ENCODE measurements around the gene ZNRF3.

GRCh38 chr22:29096736-29097669, 213.6 kb downstream of the ZNRF3 start:
- TF ChIP-seq, protein P1, sequence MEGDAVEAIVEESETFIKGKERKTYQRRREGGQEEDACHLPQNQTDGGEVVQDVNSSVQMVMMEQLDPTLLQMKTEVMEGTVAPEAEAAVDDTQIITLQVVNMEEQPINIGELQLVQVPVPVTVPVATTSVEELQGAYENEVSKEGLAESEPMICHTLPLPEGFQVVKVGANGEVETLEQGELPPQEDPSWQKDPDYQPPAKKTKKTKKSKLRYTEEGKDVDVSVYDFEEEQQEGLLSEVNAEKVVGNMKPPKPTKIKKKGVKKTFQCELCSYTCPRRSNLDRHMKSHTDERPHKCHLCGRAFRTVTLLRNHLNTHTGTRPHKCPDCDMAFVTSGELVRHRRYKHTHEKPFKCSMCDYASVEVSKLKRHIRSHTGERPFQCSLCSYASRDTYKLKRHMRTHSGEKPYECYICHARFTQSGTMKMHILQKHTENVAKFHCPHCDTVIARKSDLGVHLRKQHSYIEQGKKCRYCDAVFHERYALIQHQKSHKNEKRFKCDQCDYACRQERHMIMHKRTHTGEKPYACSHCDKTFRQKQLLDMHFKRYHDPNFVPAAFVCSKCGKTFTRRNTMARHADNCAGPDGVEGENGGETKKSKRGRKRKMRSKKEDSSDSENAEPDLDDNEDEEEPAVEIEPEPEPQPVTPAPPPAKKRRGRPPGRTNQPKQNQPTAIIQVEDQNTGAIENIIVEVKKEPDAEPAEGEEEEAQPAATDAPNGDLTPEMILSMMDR (IDR thresholded peaks at IDR 0.05): no peak
- TF ChIP-seq ZFX (IDR thresholded peaks at IDR 0.05; ENCODE audit: borderline replicate concordance): no peak
